ENCODE measurements around the gene KCNMA1. TPM values are rescaled to one million over a fixed set of nuclear protein-coding genes. Genes with fewer than 3 reads are reported as not detected.
A peak's percentile ranks its signal among the peaks of the same experiment; 100 is the strongest.

The KCNMA1 gene
- total RNA-seq, 1 experiment from 2014 or later = 0.45 TPM

DNA sequence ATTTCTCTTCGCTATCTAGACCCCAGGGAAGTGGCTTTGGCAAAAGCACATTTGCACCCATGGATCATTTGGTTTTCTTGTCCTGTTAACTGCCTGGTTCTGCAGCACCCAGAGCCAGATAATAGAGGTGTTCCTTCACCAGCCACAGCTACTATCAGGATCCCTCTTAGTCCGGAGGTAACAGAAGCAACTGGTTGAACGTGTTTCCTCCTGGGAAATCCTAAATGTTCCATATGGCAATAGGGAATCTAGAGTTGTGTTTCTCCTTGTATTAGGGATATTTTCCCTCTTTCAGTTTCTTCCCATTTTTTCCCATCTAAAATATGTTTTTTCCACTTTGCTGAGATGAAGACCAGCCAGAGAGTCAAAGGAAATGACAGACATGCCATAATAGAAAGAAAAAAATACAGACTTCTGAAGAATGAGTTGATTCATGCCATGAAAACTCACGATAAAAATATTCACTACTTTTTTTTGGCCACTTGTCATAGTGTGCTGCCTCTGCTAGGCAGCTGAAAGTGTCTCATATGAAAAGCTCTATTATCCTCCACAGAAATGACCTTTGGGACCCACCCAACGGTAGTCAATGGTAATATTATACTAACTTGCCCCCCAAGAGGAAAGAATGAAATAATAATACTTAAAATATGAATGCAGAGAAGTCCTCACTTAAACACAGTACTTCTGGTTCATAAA lies 472.8 kb downstream of the KCNMA1 start:
- Mint-ChIP-seq H3K9me3 (ENCODE audit: low read depth, unreplicated experiment) (no peaks in the 10 kb centered on the region), H3K36me3 (ENCODE audit: insufficient read depth, unreplicated experiment) (no peaks in the 10 kb centered on the region), H3K4me1 (ENCODE audit: low read depth, unreplicated experiment) (peaks cover 42% of the 10 kb centered on the region), H3K27ac (ENCODE audit: unreplicated experiment) (no peak overlapping the region), H3K27me3 (ENCODE audit: unreplicated experiment) (peaks cover 8% of the 10 kb centered on the region), H3K4me3 (ENCODE audit: low read depth, unreplicated experiment) (no peak overlapping the region)
- no TSS peak for BruUV-seq (replicated peaks)
- DNase-seq = no peak
- intact Hi-C loops (cut with micrococcal nuclease; ENCODE audit: unreplicated experiment) = loop anchor here (2.0 to 5.0 kb wide), 4 partner anchors 328 to 592 kb away; no protein-coding TSS in a partner anchor
- CTCF ChIA-PET = interaction anchor here (0.5 to 4.1 kb wide), 12 partner anchors 9 to 1724 kb away, joined by 3 to 38 read pairs (median 4); no protein-coding TSS in a partner anchor
- TF ChIP-seq, protein P1, sequence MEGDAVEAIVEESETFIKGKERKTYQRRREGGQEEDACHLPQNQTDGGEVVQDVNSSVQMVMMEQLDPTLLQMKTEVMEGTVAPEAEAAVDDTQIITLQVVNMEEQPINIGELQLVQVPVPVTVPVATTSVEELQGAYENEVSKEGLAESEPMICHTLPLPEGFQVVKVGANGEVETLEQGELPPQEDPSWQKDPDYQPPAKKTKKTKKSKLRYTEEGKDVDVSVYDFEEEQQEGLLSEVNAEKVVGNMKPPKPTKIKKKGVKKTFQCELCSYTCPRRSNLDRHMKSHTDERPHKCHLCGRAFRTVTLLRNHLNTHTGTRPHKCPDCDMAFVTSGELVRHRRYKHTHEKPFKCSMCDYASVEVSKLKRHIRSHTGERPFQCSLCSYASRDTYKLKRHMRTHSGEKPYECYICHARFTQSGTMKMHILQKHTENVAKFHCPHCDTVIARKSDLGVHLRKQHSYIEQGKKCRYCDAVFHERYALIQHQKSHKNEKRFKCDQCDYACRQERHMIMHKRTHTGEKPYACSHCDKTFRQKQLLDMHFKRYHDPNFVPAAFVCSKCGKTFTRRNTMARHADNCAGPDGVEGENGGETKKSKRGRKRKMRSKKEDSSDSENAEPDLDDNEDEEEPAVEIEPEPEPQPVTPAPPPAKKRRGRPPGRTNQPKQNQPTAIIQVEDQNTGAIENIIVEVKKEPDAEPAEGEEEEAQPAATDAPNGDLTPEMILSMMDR (IDR thresholded peaks at IDR 0.05; ENCODE audit: unreplicated experiment) = no peak

DNA sequence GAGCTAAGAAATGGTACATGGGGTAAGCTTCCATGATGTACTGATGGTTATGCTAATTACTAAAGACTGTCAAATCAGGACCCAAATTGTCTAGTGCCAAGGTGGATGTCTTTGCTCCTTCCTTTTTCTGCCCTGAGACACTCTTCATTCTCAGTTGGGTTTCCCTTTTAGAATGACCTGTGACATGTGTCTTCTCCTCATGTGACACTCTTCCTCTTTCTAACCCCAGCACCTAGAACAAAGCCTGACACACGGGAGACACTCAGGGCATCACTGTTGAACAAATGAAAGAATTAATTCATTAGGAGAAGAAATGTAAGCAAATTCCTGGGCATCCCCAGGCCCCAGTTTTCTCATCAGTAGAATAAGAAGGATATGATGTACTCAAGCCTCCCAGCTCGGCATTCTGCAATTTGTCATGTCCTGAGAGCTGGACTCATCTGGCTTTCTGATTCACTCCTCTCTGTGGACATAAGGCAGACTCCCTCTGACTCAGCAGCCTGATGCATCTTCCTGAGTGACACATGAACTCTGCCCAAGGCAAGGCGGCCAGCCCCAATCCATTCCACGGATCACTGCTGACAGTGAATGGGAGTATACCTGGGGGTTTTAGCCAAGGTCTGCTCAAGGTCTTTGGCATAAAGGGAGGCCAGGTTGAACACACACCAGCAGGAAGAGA lies 473.8 kb downstream of the KCNMA1 start:
- no peak overlapping the region for H3K27ac Mint-ChIP-seq (ENCODE audit: unreplicated experiment)
- BruUV-seq (replicated peaks) = no TSS peak

DNA sequence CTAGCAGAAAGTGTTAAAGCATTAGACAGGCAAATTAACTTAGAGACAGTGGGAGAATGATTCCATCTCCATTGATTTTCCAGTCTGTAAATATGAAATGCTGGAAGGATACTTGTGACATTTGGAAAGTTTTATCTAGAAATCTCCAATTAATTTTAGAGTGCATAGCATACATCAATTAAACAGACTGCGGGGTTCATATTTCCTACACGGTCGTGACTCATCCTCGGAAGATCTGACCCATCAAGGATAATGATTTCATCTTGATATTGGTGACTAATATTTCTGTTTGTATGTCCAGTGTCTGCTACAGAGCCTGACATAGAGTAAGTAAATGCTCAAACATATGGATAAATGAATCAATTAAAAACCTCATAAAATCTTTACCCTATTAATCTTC lies 474.9 kb downstream of the KCNMA1 start:
- no TSS peak for BruUV-seq (replicated peaks)
- Mint-ChIP-seq H3K9me3 (ENCODE audit: low read depth, unreplicated experiment) (no peaks in the 10 kb centered on the region), H3K4me3 (ENCODE audit: low read depth, unreplicated experiment) (no peak overlapping the region), H3K36me3 (ENCODE audit: insufficient read depth, unreplicated experiment) (no peaks in the 10 kb centered on the region), H3K4me1 (ENCODE audit: low read depth, unreplicated experiment) (peaks cover 36% of the 10 kb centered on the region), H3K27ac (ENCODE audit: unreplicated experiment) (no peak overlapping the region), H3K27me3 (ENCODE audit: unreplicated experiment) (peaks cover 17% of the 10 kb centered on the region)
- TF ChIP-seq, protein P1 (IDR thresholded peaks at IDR 0.05; ENCODE audit: unreplicated experiment) = no peak
- CTCF ChIA-PET = no interaction called here
- no peak for DNase-seq
- intact Hi-C loops (cut with micrococcal nuclease; ENCODE audit: unreplicated experiment) = no loop called here

More for the DNA sequence above, 473.8 kb downstream of the KCNMA1 start:
- intact Hi-C loops (cut with micrococcal nuclease; ENCODE audit: unreplicated experiment) = loop anchor here (2.0 kb wide), 3 partner anchors 481 to 593 kb away; no protein-coding TSS in a partner anchor
- Mint-ChIP-seq H3K36me3 (ENCODE audit: insufficient read depth, unreplicated experiment) (no peaks in the 10 kb centered on the region), H3K4me3 (ENCODE audit: low read depth, unreplicated experiment) (no peak overlapping the region), H3K9me3 (ENCODE audit: low read depth, unreplicated experiment) (no peaks in the 10 kb centered on the region), H3K4me1 (ENCODE audit: low read depth, unreplicated experiment) (peaks cover 38% of the 10 kb centered on the region), H3K27me3 (ENCODE audit: unreplicated experiment) (peaks cover 17% of the 10 kb centered on the region)
- DNase-seq = no peak
- TF ChIP-seq, protein P1 (IDR thresholded peaks at IDR 0.05; ENCODE audit: unreplicated experiment) = no peak
- CTCF ChIA-PET = interaction anchor here (0.5 to 4.1 kb wide), 7 partner anchors 10 to 1723 kb away, joined by 3 to 38 read pairs (median 3); no protein-coding TSS in a partner anchor

DNA sequence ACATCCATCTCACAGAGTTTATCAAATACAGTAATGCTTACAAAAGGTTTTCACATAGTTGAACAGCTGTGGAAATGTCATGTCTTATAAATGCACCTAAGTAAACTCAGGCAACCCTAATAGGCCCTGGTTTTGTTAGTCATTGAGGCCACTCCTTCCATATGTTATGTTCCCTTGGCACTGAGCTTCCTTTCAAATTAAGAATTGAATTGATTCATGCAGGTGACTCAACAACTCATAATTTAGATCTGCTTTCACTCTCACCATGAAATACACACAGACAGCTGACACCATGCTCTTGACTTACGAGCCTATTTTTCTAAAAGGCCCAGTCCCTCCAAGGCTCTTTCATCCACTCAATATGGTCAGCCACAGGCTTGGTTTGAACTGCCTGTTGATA lies 476.9 kb downstream of the KCNMA1 start:
- peak; percentile 31 for DNase-seq
- intact Hi-C loops (cut with micrococcal nuclease; ENCODE audit: unreplicated experiment) = no loop called here
- Mint-ChIP-seq H3K27me3 (ENCODE audit: unreplicated experiment) (peaks cover 13% of the 10 kb centered on the region), H3K27ac (ENCODE audit: unreplicated experiment) (no peak overlapping the region), H3K9me3 (ENCODE audit: low read depth, unreplicated experiment) (no peaks in the 10 kb centered on the region), H3K36me3 (ENCODE audit: insufficient read depth, unreplicated experiment) (no peaks in the 10 kb centered on the region), H3K4me1 (ENCODE audit: low read depth, unreplicated experiment) (peaks cover 34% of the 10 kb centered on the region), H3K4me3 (ENCODE audit: low read depth, unreplicated experiment) (no peak overlapping the region)
- no TSS peak for BruUV-seq (replicated peaks)
- CTCF ChIA-PET = interaction anchor here (0.9 to 2.1 kb wide), 4 partner anchors 13 to 551 kb away, joined by 3 to 8 read pairs (median 3); no protein-coding TSS in a partner anchor
- TF ChIP-seq, protein P1 (IDR thresholded peaks at IDR 0.05; ENCODE audit: unreplicated experiment) = no peak
